HG03060 (cell line): ENCODE measurements around the gene CLIC1.
"Not testable (repeated sequence)": the region's sequence is repeated elsewhere in the genome, so short reads cannot be mapped to it uniquely, and the experiment has no call there.

Source experiments
- ATAC-seq: cut with Tn5 transposase; IDR thresholded peaks from one replicate; pipeline ENCODE4 v1.9.1; 2021; ENCODE audit warnings: low read depth, moderate number of reproducible peaks; ENCODE audit not compliant: unreplicated experiment

Gene CLIC1

GRCh38 chr6:31725502-31726350 lies 10.6 kb downstream of the CLIC1 start:
- no peak for ATAC-seq

- ATAC-seq = no peak
Measured at GRCh38 chr6:31723980-31724691, 12.2 kb downstream of the CLIC1 start.

GRCh38 chr6:31723245-31723979 lies 12.9 kb downstream of the CLIC1 start, which contains the start of gene MPIG6B:
MPIG6B (plus strand) TSS chr6:31723373; CDS start chr6:31723384, 11 bp downstream.
- ATAC-seq = no peak

GRCh38 chr6:31722173-31722572 lies 14.2 kb downstream of the CLIC1 start:
- no peak for ATAC-seq

GRCh38 chr6:31721351-31722020 lies 14.8 kb downstream of the CLIC1 start, which contains the start of gene LY6G6C:
LY6G6C (minus strand) TSS chr6:31721746; CDS start chr6:31721679, 67 bp downstream.
- ATAC-seq = no peak

GRCh38 chr6:31720196-31720770 lies 16.0 kb downstream of the CLIC1 start:
- ATAC-seq = no peak

- ATAC-seq = no peak
Measured at GRCh38 chr6:31719001-31719400, 17.3 kb downstream of the CLIC1 start.

GRCh38 chr6:31718265-31718664 lies 18.1 kb downstream of the CLIC1 start:
- ATAC-seq = no peak

- no peak for ATAC-seq
Measured at GRCh38 chr6:31717499-31718222, 18.7 kb downstream of the CLIC1 start.

- no peak for ATAC-seq
Measured at GRCh38 chr6:31715022-31715958, 21.0 kb downstream of the CLIC1 start, which contains the start of gene LY6G6D. LY6G6D (plus strand) TSS chr6:31715348; CDS start chr6:31715356, 8 bp downstream.

GRCh38 chr6:31713991-31714684 lies 22.2 kb downstream of the CLIC1 start:
- no peak for ATAC-seq

- ATAC-seq = no peak
Measured at GRCh38 chr6:31713465-31713864, 22.9 kb downstream of the CLIC1 start.

GRCh38 chr6:31712296-31712695 lies 24.0 kb downstream of the CLIC1 start:
- ATAC-seq = no peak

- no peak for ATAC-seq
Measured at GRCh38 chr6:31711233-31711632, 25.1 kb downstream of the CLIC1 start.

- no peak for ATAC-seq
Measured at GRCh38 chr6:31710523-31711219, 25.7 kb downstream of the CLIC1 start.

- not testable (repeated sequence) for ATAC-seq
Measured at GRCh38 chr6:31709157-31709556, 27.2 kb downstream of the CLIC1 start.

- ATAC-seq = no peak
Measured at GRCh38 chr6:31708224-31708623, 28.1 kb downstream of the CLIC1 start.
